SK-N-SH (cell line): Measurements from ENCODE around the gene TAP1. TPM values are rescaled to one million over a fixed set of nuclear protein-coding genes. Genes with fewer than 3 reads are reported as not detected.
A peak's percentile ranks its signal among the peaks of the same experiment; 100 is the strongest.

Experiments
- CTCF ChIA-PET: fragments of 300-600, 350-600 bp; formaldehyde crosslinking; extraction: SDS; loops from one replicate; lab custom pipeline; 2021; lab: Yijun Ruan, JAX
- POLR2A ChIA-PET: fragments of 350-600 bp; sonication (Branson Sonifier 250); formaldehyde crosslinking; extraction: SDS; loops from one replicate; lab custom pipeline; 2020; ENCODE audit warnings: antibody characterized with exemption, inconsistent platforms; lab: Yijun Ruan, JAX
- DNase-seq: peaks from one replicate; pipeline ENCODE4 v3.0.0; 2012
- H2AFZ ChIP-seq: fragments of 200-600 bp; sonication (generic); 2 replicates; pipeline ENCODE4 v1.8.1; 2016; ENCODE audit warnings: antibody characterized with exemption, mild to moderate bottlenecking, low read depth
- H3F3A ChIP-seq: fragments of 200-600 bp; sonication (generic); replicated peaks from 2 replicates; pipeline ENCODE3; 2016; ENCODE audit warnings: antibody characterized with exemption, mild to moderate bottlenecking; ENCODE audit not compliant: insufficient read depth
- H3K27ac ChIP-seq, 2 experiments: fragments of 200-500 bp in 1 of 2; fragments of 200-600 bp in 1 of 2; sonication (Bioruptor generic) in 1 of 2; sonication (generic), shearing (Covaris generic) in 1 of 2; 2 replicates each; pipeline versions ENCODE4 v1.5.1 to v1.6.1; 2014 to 2016; ENCODE audit warnings: low read depth in 2 of 2, inconsistent platforms in 1 of 2, low read length in 1 of 2, mild to moderate bottlenecking in 1 of 2, mixed read lengths in 1 of 2
- H3K27me3 ChIP-seq: fragments of 200-600 bp; sonication (generic), shearing (Covaris generic); 2 replicates; pipeline ENCODE4 v1.6.1; 2016; ENCODE audit warnings: mixed run types; ENCODE audit not compliant: insufficient read depth
- H3K36me3 ChIP-seq, 2 experiments: fragments of 200-500 bp in 1 of 2; fragments of 200-600 bp in 1 of 2; sonication (Bioruptor generic) in 1 of 2; sonication (generic) in 1 of 2; replicated peaks in 1 of 2; 2 replicates each; pipeline versions ENCODE3 to v1.5.1; 2014 to 2016; ENCODE audit warnings: low read length in 1 of 2, mild to moderate bottlenecking in 1 of 2; ENCODE audit not compliant: insufficient read depth in 2 of 2, control insufficient read depth in 1 of 2
- H3K4me1 ChIP-seq, 2 experiments: fragments of 200-500 bp in 1 of 2; fragments of 200-600 bp in 1 of 2; sonication (Bioruptor generic) in 1 of 2; sonication (generic), shearing (Covaris generic) in 1 of 2; 2 replicates each; pipeline versions ENCODE4 v1.5.1 to v1.6.1; 2014 to 2016; ENCODE audit warnings: low read depth in 1 of 2, low read length in 1 of 2, mixed run types in 1 of 2; ENCODE audit not compliant: insufficient read depth in 2 of 2, control insufficient read depth in 1 of 2
- H3K4me2 ChIP-seq: fragments of 200-600 bp; sonication (generic), shearing (Covaris generic); 2 replicates; pipeline ENCODE4 v1.6.1; 2017; ENCODE audit warnings: mixed run types
- H3K4me3 ChIP-seq, 2 experiments: fragments of 200-500 bp in 1 of 2; fragments of 200-600 bp in 1 of 2; sonication (Bioruptor generic) in 1 of 2; sonication (generic), shearing (Covaris generic) in 1 of 2; 2 replicates each; pipeline versions ENCODE4 v1.5.1 to v1.8.1; 2014 to 2016; ENCODE audit warnings: low read depth in 2 of 2, inconsistent platforms in 1 of 2, low read length in 1 of 2, mild to moderate bottlenecking in 1 of 2, mixed read lengths in 1 of 2, moderate library complexity in 1 of 2
- H3K79me2 ChIP-seq: fragments of 200-600 bp; sonication (generic); 2 replicates; pipeline ENCODE4 v1.8.1; 2017; ENCODE audit warnings: mild to moderate bottlenecking; ENCODE audit not compliant: insufficient read depth
- H3K9ac ChIP-seq: fragments of 200-600 bp; sonication (generic); 2 replicates; pipeline ENCODE4 v1.6.1; 2017; ENCODE audit warnings: mixed run types
- H3K9me2 ChIP-seq: fragments of 200-600 bp; sonication (generic); 2 replicates; pipeline ENCODE4 v1.6.1; 2017; ENCODE audit warnings: mixed run types
- H3K9me3 ChIP-seq: fragments of 200-600 bp; sonication (generic); 2 replicates; pipeline ENCODE4 v1.6.1; 2017; ENCODE audit warnings: mixed run types, mild to moderate bottlenecking, moderate library complexity
- H4K20me1 ChIP-seq: fragments of 200-600 bp; sonication (generic); 2 replicates; pipeline ENCODE4 v1.6.1; 2017; ENCODE audit warnings: mild to moderate bottlenecking, mixed run types; ENCODE audit not compliant: insufficient read depth
- CTCF ChIP-seq: fragments of 200-600 bp; sonication (generic); IDR thresholded peaks from 2 replicates; pipeline ENCODE4 v1.6.1; 2017; ENCODE audit warnings: antibody characterized with exemption, mild to moderate bottlenecking, moderate library complexity
- EZH2phosphoT487 ChIP-seq: fragments of 200-600 bp; sonication (generic); IDR thresholded peaks from 2 replicates; pipeline ENCODE4 v1.6.1; 2017; ENCODE audit warnings: low read depth, mixed run types, mild to moderate bottlenecking, antibody characterized with exemption, moderate library complexity, borderline replicate concordance
- FOXM1 ChIP-seq: IDR thresholded peaks from 2 replicates; pipeline ENCODE4 v1.4.0; 2012; ENCODE audit warnings: low read depth, mild to moderate bottlenecking
- NRF1 ChIP-seq: IDR thresholded peaks from 2 replicates; pipeline ENCODE4 v1.6.1; 2012; ENCODE audit warnings: low read depth, mild to moderate bottlenecking, low read length
- RAD21 ChIP-seq: IDR thresholded peaks from 2 replicates; pipeline ENCODE4 v1.6.1; 2012; ENCODE audit warnings: mild to moderate bottlenecking, low read length
- RCOR1 ChIP-seq: fragments of 150-350 bp; IDR thresholded peaks from 2 replicates; pipeline ENCODE4 v1.6.1; 2017; ENCODE audit warnings: antibody characterized with exemption, low read length
- RFX5 ChIP-seq: IDR thresholded peaks from 2 replicates; pipeline ENCODE4 v1.6.1; 2012; ENCODE audit warnings: mild to moderate bottlenecking, improper control_type of control experiment, low read length
- SIN3A ChIP-seq: IDR thresholded peaks from 2 replicates; pipeline ENCODE4 v1.6.1; 2012; ENCODE audit warnings: low read depth, mild to moderate bottlenecking, low read length, moderate library complexity, borderline replicate concordance
- SMC3 ChIP-seq: IDR thresholded peaks from 2 replicates; pipeline ENCODE4 v1.6.1; 2012; ENCODE audit warnings: low read depth, low read length, improper control_type of control experiment
- TEAD4 ChIP-seq: IDR thresholded peaks from 2 replicates; pipeline ENCODE4 v1.4.0; 2012; ENCODE audit warnings: mild to moderate bottlenecking, borderline replicate concordance; ENCODE audit not compliant: insufficient read depth
- WGBS: methylation state at CpG from one replicate; pipeline ENCODE4 v1.1.6; 2017; ENCODE audit warnings: low lambda C conversion rate; 5-methylcytosine and 5-hydroxymethylcytosine counted together
- polyA plus RNA-seq, 3 experiments: library from polyadenylated mRNA; depleted of rRNA; stranded (reverse); fragments of >200 nt; gene quantifications; 2 replicates each; pipeline ENCODE4 v1.2.3, GENCODE V29; 2012

TAP1 gene
- polyA plus RNA-seq, 1 of the 3 experiments (the other 2 are of a cell fraction), result 31.1 TPM

- H3K4me1 ChIP-seq, result no peaks in the 10 kb centered on the region
- no peaks in the 10 kb centered on the region for H3K79me2 ChIP-seq
- TF ChIP-seq SMC3 (peak; percentile 35), RCOR1 (no peak), CTCF (peak; percentile 46), RAD21 (peak; percentile 61)
- POLR2A ChIA-PET, result interaction anchor here (0.6 kb wide), 1 partner anchor 1022 kb away, joined by 3 read pairs; no protein-coding TSS in a partner anchor
- no peaks in the 10 kb centered on the region for H3F3A ChIP-seq
- no peak overlapping the region for H3K4me2 ChIP-seq
- no peak overlapping the region for H3K9ac ChIP-seq
- H3K27me3 ChIP-seq, result no peaks in the 10 kb centered on the region; the same call in 1 of the 2 replicates
- no peak overlapping the region for H3K4me3 ChIP-seq
- H3K27ac ChIP-seq, result no peak overlapping the region
- CTCF ChIA-PET, result interaction anchor here (1.3 to 7.2 kb wide), 8 partner anchors 12 to 44 kb away, joined by 3 to 76 read pairs (median 4); partner anchors contain the start of genes PSMB9, TAP1 and TAP2
- no peak for DNase-seq
- no peak overlapping the region for H2AFZ ChIP-seq
- peaks cover 0 to 10% of the 10 kb centered on the region in 2 experiments for H3K36me3 ChIP-seq
- no peaks in the 10 kb centered on the region for H4K20me1 ChIP-seq
- H3K9me3 ChIP-seq, result no peaks in the 10 kb centered on the region
- no peaks in the 10 kb centered on the region for H3K9me2 ChIP-seq
- 42% methylated on average over 2 of the region's 2 CpGs for WGBS
These were observed 27.5 kb downstream of the TAP1 start for GRCh38 chr6:32825966-32826365.

GRCh38 chr6:32819729-32820128, 33.8 kb downstream of the TAP1 start:
- no peaks in the 10 kb centered on the region for H4K20me1 ChIP-seq
- WGBS, result 7% methylated on average over 3 of the region's 3 CpGs
- no peaks in the 10 kb centered on the region for H3K4me1 ChIP-seq
- no peak overlapping the region for H3K27ac ChIP-seq
- no peaks in the 10 kb centered on the region for H3K9me2 ChIP-seq
- H3K27me3 ChIP-seq, result peaks cover 13% of the 10 kb centered on the region; the same call in 1 of the 2 replicates
- H3K4me3 ChIP-seq, result no peak overlapping the region
- TF ChIP-seq NRF1, result no peak
- TF ChIP-seq FOXM1, result no peak
- TF ChIP-seq RFX5, result no peak
- TF ChIP-seq SIN3A, result no peak
- TF ChIP-seq EZH2phosphoT487, result no peak
- no peak for TF ChIP-seq RCOR1
- no peak for TF ChIP-seq RAD21
- no peak for TF ChIP-seq TEAD4
- TF ChIP-seq CTCF, result no peak
- no peak overlapping the region for H3K4me2 ChIP-seq
- no peak overlapping the region for H3K9ac ChIP-seq
- POLR2A ChIA-PET, result no interaction called here
- no peak for DNase-seq
- no peaks in the 10 kb centered on the region for H3K36me3 ChIP-seq
- CTCF ChIA-PET, result interaction anchor here (1.5 to 2.9 kb wide), 3 partner anchors 19 to 328 kb away, joined by 4 to 15 read pairs (median 8); partner anchors contain the start of gene TAP2
- H3F3A ChIP-seq, result no peaks in the 10 kb centered on the region
- H3K79me2 ChIP-seq, result no peaks in the 10 kb centered on the region
- H3K9me3 ChIP-seq, result no peaks in the 10 kb centered on the region
- no peak overlapping the region for H2AFZ ChIP-seq
